ENCODE results near the gene C1orf232. TPM values are rescaled to one million over a fixed set of nuclear protein-coding genes. Genes with fewer than 3 reads are reported as not detected.

The C1orf232 gene
- not detected in 2 replicates for total RNA-seq
- not detected in 2 replicates for polyA plus RNA-seq
- polyA plus RNA-seq (2011; cell fraction: cytosol; rRNA removed): not detected in 2 replicates
- polyA plus RNA-seq (2011; cell fraction: nucleus; rRNA removed): not detected in 2 replicates
- polyA plus RNA-seq (2012): not detected in 2 replicates
- polyA minus RNA-seq: not detected in 2 replicates
- not detected for polyA minus RNA-seq (2011; cell fraction: cytosol; rRNA and poly(A)+ RNA removed)
- polyA minus RNA-seq (2011; cell fraction: nucleus; rRNA and poly(A)+ RNA removed): not detected in 2 replicates
- not detected for Bru-seq, nascent RNA
- not detected for BruChase-seq, experiment 1, labeled RNA remaining after a 6-hour chase
- not detected for BruChase-seq, experiment 2, labeled RNA remaining after a 2-hour chase
- long read RNA-seq: 0 reads

- Histone ChIP-seq H3K4me3 (replicated peaks in 1 of 3; ENCODE audit: insufficient read depth in 1 of 3, low read depth in 1 of 3, low read length in 3 of 3) (peak within 1 kb of the TSS; percentile 46 to 72 (median 67)), H3K9ac (replicated peaks; ENCODE audit: extremely low read depth, insufficient read depth, low read length) (peak within 1 kb of the TSS; percentile 74), H3K36me3 (ENCODE audit: control insufficient read depth in 2 of 2, extremely low read depth in 1 of 2, insufficient read depth in 2 of 2, low read length in 2 of 2) (no peaks in the 10 kb centered on the region), H3K27me3 (ENCODE audit: control insufficient read depth in 2 of 2, insufficient read depth in 2 of 2, low read length in 2 of 2) (no peaks in the 10 kb centered on the region), H3K79me2 (ENCODE audit: control insufficient read depth, insufficient read depth, low read length) (peaks cover 2% of the 10 kb centered on the region), H4K20me1 (replicated peaks; ENCODE audit: control insufficient read depth, extremely low read depth, insufficient read depth, low read length) (no peaks in the 10 kb centered on the region), H3K27ac (ENCODE audit: insufficient read depth, low read depth, low read length) (peak within 1 kb of the TSS; percentile 47), H3K9me3 (replicated peaks; ENCODE audit: control insufficient read depth, insufficient read depth, low read length) (no peaks in the 10 kb centered on the region), H3K9me1 (replicated peaks; ENCODE audit: control insufficient read depth, extremely low read depth, insufficient read depth, low read length) (no peaks in the 10 kb centered on the region), H3K4me2 (ENCODE audit: insufficient read depth, low read length) (peak within 1 kb of the TSS; percentile 60), H3K4me1 (ENCODE audit: control insufficient read depth, extremely low read depth, insufficient read depth, low read length) (no peaks in the 10 kb centered on the region), H2AFZ (ENCODE audit: low read depth, low read length) (peak within 1 kb of the TSS; percentile 77)
- intact Hi-C loops (cut with micrococcal nuclease): loop anchor here (1.0 kb wide), 4 partner anchors 66 to 195 kb away; partner anchors contain the start of gene CEP85
- POLR2A ChIA-PET: no interaction called here
- CTCF ChIA-PET: interaction anchor here (0.9 to 3.7 kb wide), 17 partner anchors 12 to 249 kb away, joined by 4 to 48 read pairs (median 9); partner anchors contain the start of genes CEP85, FAM110D, PAFAH2 and PDIK1L
- no TSS peak for BruUV-seq (replicated peaks)
- no peak for FAIRE-seq
- TF ChIP-seq, protein P1, sequence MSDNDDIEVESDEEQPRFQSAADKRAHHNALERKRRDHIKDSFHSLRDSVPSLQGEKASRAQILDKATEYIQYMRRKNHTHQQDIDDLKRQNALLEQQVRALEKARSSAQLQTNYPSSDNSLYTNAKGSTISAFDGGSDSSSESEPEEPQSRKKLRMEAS (IDR thresholded peaks at IDR 0.05; ENCODE audit: insufficient read depth, insufficient read length): no peak
- TF ChIP-seq POLR2AphosphoS5 (IDR thresholded peaks at IDR 0.05; ENCODE audit: insufficient read depth, low read depth, low read length) (no peak), JUN (IDR thresholded peaks at IDR 0.05; ENCODE audit: borderline replicate concordance, insufficient read depth, insufficient read length, low read depth) (no peak), MYC (IDR thresholded peaks at IDR 0.05; ENCODE audit: low read depth, low read length) (no peak), POLR2A (IDR thresholded peaks at IDR 0.05; ENCODE audit: low read depth, low read length) (no peak), EZH2 (IDR thresholded peaks at IDR 0.05; ENCODE audit: borderline replicate concordance, low read depth, low read length, severe bottlenecking) (no peak), FOS (IDR thresholded peaks at IDR 0.05; ENCODE audit: borderline replicate concordance, insufficient read depth, low read length) (no peak), GATA2 (IDR thresholded peaks at IDR 0.05; ENCODE audit: insufficient read depth, insufficient read length, low read depth, low read length) (no peak)
- TF ChIP-seq, protein P2, sequence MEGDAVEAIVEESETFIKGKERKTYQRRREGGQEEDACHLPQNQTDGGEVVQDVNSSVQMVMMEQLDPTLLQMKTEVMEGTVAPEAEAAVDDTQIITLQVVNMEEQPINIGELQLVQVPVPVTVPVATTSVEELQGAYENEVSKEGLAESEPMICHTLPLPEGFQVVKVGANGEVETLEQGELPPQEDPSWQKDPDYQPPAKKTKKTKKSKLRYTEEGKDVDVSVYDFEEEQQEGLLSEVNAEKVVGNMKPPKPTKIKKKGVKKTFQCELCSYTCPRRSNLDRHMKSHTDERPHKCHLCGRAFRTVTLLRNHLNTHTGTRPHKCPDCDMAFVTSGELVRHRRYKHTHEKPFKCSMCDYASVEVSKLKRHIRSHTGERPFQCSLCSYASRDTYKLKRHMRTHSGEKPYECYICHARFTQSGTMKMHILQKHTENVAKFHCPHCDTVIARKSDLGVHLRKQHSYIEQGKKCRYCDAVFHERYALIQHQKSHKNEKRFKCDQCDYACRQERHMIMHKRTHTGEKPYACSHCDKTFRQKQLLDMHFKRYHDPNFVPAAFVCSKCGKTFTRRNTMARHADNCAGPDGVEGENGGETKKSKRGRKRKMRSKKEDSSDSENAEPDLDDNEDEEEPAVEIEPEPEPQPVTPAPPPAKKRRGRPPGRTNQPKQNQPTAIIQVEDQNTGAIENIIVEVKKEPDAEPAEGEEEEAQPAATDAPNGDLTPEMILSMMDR (IDR thresholded peaks at IDR 0.05; ENCODE audit: extremely low read depth in 1 of 2, insufficient read depth in 1 of 2, low read depth in 1 of 2, low read length in 2 of 2): no peak
- dilution Hi-C loops (cut with MboI; ENCODE audit: extremely low pct_ligation_motif_present, low sequenced_read_pairs): no loop called here
- DNase-seq (ENCODE audit: low read depth, low spot score): no peak
Observed at GRCh38 chr1:26168410-26169197, at the start of gene C1orf232. TSS of gene C1orf232 (minus strand) at chr1:26168963. CDS start at chr1:26168499, 464 bp downstream.
